Measurements from ENCODE around the gene LEAP2. TPM values are rescaled to one million over a fixed set of nuclear protein-coding genes. Genes with fewer than 3 reads are reported as not detected.

Gene LEAP2
- polyA plus RNA-seq, 2 of the 4 experiments (the other 2 are of a cell fraction), result 1.6 to 4.8 TPM

- peak within 1 kb of the TSS; percentile 59 for H3K4me3 ChIP-seq
- H3K4me2 ChIP-seq, result peak within 1 kb of the TSS; percentile 92
- ChIA-PET POLR2A (interaction anchor here (0.9 to 1.2 kb wide), 2 partner anchors 10 to 35 kb away, joined by 4 to 5 read pairs; partner anchors contain the start of genes GDF9 and UQCRQ), CTCF (interaction anchor here (0.6 to 8.9 kb wide), 29 partner anchors 8 to 329 kb away, joined by 3 to 82 read pairs (median 4); partner anchors contain the start of genes GDF9, LEAP2, SOWAHA and UQCRQ)
- H3K9me3 ChIP-seq, result no peaks in the 10 kb centered on the region
- ATAC-seq, result peak; percentile 78 to 84
- no peak for TF ChIP-seq MYC (IDR thresholded peaks at IDR 0.05; ENCODE audit: borderline replicate concordance, low read length)
- no peak for TF ChIP-seq EHMT2 (IDR thresholded peaks at IDR 0.05; ENCODE audit: low read depth)
- no peak for TF ChIP-seq FOSL2 (IDR thresholded peaks at IDR 0.05)
- TF ChIP-seq FOSL2 (CRISPR knock-in tag; IDR thresholded peaks at IDR 0.05), result no peak
- TF ChIP-seq NFE2L2 (conservative IDR thresholded peaks at IDR 0.05; ENCODE audit: low read length), result no peak
- peak; percentile 72 for TF ChIP-seq E2F6 (IDR thresholded peaks at IDR 0.05; ENCODE audit: borderline replicate concordance, low read depth)
- no peak for TF ChIP-seq FOSB (CRISPR knock-in tag; IDR thresholded peaks at IDR 0.05)
- peak; percentile 5; the same call in 1 of the 2 replicates for TF ChIP-seq MAX (IDR thresholded peaks at IDR 0.05)
- peak; percentile 47 for TF ChIP-seq POLR2A (IDR thresholded peaks at IDR 0.05; ENCODE audit: low read length)
- TF ChIP-seq RCOR1 (IDR thresholded peaks at IDR 0.05; ENCODE audit: low read depth, low read length), result no peak
- TF ChIP-seq POLR2AphosphoS2 (conservative IDR thresholded peaks at IDR 0.05; ENCODE audit: low read length), result no peak
- no peak for TF ChIP-seq HDAC2 (IDR thresholded peaks at IDR 0.05)
- no peak for TF ChIP-seq EP300 (IDR thresholded peaks at IDR 0.05)
- TF ChIP-seq GATA3 (IDR thresholded peaks at IDR 0.05; ENCODE audit: borderline replicate concordance), result no peak
- TF ChIP-seq JUN (IDR thresholded peaks at IDR 0.05), result peak in 1 of 2 experiments; percentile 76; a peak in 3 of 5 replicates
- no peak for TF ChIP-seq RFX5 (IDR thresholded peaks at IDR 0.05)
- no peak for TF ChIP-seq BHLHE40 (IDR thresholded peaks at IDR 0.05; ENCODE audit: low read depth, low read length)
- TF ChIP-seq SREBF2 (IDR thresholded peaks at IDR 0.05), result no peak
- TF ChIP-seq SMC3 (IDR thresholded peaks at IDR 0.05), result no peak
- TF ChIP-seq EHF (CRISPR knock-in tag; IDR thresholded peaks at IDR 0.05), result no peak
- no peak for TF ChIP-seq KDM5A (IDR thresholded peaks at IDR 0.05)
- TF ChIP-seq HOXA7 (CRISPR knock-in tag; IDR thresholded peaks at IDR 0.05), result no peak
- TF ChIP-seq PHF8 (IDR thresholded peaks at IDR 0.05; ENCODE audit: borderline replicate concordance, low read depth), result peak; percentile 69
- TF ChIP-seq, protein P1, sequence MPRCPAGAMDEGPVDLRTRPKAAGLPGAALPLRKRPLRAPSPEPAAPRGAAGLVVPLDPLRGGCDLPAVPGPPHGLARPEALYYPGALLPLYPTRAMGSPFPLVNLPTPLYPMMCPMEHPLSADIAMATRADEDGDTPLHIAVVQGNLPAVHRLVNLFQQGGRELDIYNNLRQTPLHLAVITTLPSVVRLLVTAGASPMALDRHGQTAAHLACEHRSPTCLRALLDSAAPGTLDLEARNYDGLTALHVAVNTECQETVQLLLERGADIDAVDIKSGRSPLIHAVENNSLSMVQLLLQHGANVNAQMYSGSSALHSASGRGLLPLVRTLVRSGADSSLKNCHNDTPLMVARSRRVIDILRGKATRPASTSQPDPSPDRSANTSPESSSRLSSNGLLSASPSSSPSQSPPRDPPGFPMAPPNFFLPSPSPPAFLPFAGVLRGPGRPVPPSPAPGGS (IDR thresholded peaks at IDR 0.05), result peak; percentile 43; the same call in 1 of the 3 replicates
- H3K27ac ChIP-seq, result peak within 1 kb of the TSS; percentile 75 to 96
- DNase-seq (ENCODE audit: low read depth in 1 of 2, low spot score in 1 of 2), result peak; percentile 49 to 65
- FAIRE-seq, result no peak
- peaks cover 3% of the 10 kb centered on the region; the same call in 1 of the 3 replicates for H3K4me1 ChIP-seq
- WGBS (ENCODE audit: missing lambda C conversion rate), result 24% methylated on average over 8 of the region's 78 CpGs
These were observed 42.9 kb upstream of the LEAP2 start, which contains the start of gene SHROOM1 for GRCh38 chr5:132830436-132831094. Gene SHROOM1 (minus strand): TSS chr5:132830647. CDS start chr5:132826140, 4,507 bp downstream.

GRCh38 chr5:132831095-132831860 is 42.2 kb upstream of the LEAP2 start:
- peak overlapping the region; percentile 92 for H3K4me2 ChIP-seq
- peak overlapping the region; percentile 75 to 96 for H3K27ac ChIP-seq
- ATAC-seq, result no peak
- H3K9me3 ChIP-seq, result no peaks in the 10 kb centered on the region
- peak overlapping the region; percentile 59 for H3K4me3 ChIP-seq
- TF ChIP-seq FOSB (CRISPR knock-in tag; IDR thresholded peaks at IDR 0.05) (no peak), EHF (CRISPR knock-in tag; IDR thresholded peaks at IDR 0.05) (no peak), CHD4 (IDR thresholded peaks at IDR 0.05; ENCODE audit: borderline replicate concordance) (no peak), NR3C1 (IDR thresholded peaks at IDR 0.05) (no peak), HOXB5 (CRISPR knock-in tag; IDR thresholded peaks at IDR 0.05) (no peak), EP300 (IDR thresholded peaks at IDR 0.05) (no peak), CHD2 (IDR thresholded peaks at IDR 0.05; ENCODE audit: low read length, partially characterized antibody) (no peak), NFE2L2 (conservative IDR thresholded peaks at IDR 0.05; ENCODE audit: low read length) (no peak), SMC3 (IDR thresholded peaks at IDR 0.05) (no peak), JUNB (IDR thresholded peaks at IDR 0.05) (no peak), RFX5 (IDR thresholded peaks at IDR 0.05) (no peak), BHLHE40 (IDR thresholded peaks at IDR 0.05; ENCODE audit: low read depth, low read length) (no peak), MAFK (IDR thresholded peaks at IDR 0.05; ENCODE audit: partially characterized antibody) (no peak)
- TF ChIP-seq, protein P2, sequence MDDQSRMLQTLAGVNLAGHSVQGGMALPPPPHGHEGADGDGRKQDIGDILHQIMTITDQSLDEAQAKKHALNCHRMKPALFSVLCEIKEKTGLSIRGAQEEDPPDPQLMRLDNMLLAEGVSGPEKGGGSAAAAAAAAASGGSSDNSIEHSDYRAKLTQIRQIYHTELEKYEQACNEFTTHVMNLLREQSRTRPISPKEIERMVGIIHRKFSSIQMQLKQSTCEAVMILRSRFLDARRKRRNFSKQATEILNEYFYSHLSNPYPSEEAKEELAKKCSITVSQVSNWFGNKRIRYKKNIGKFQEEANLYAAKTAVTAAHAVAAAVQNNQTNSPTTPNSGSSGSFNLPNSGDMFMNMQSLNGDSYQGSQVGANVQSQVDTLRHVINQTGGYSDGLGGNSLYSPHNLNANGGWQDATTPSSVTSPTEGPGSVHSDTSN (IDR thresholded peaks at IDR 0.05), result no peak
- TF ChIP-seq, protein P3, sequence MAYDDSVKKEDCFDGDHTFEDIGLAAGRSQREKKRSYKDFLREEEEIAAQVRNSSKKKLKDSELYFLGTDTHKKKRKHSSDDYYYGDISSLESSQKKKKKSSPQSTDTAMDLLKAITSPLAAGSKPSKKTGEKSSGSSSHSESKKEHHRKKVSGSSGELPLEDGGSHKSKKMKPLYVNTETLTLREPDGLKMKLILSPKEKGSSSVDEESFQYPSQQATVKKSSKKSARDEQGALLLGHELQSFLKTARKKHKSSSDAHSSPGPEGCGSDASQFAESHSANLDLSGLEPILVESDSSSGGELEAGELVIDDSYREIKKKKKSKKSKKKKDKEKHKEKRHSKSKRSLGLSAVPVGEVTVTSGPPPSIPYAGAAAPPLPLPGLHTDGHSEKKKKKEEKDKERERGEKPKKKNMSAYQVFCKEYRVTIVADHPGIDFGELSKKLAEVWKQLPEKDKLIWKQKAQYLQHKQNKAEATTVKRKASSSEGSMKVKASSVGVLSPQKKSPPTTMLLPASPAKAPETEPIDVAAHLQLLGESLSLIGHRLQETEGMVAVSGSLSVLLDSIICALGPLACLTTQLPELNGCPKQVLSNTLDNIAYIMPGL (CRISPR knock-in tag; IDR thresholded peaks at IDR 0.05; ENCODE audit: borderline replicate concordance), result no peak
- ChIA-PET POLR2A (interaction anchor here (0.5 kb wide), 1 partner anchor 11 kb away, joined by 5 read pairs; no protein-coding TSS in a partner anchor), CTCF (interaction anchor here (0.9 to 8.9 kb wide), 10 partner anchors 8 to 84 kb away, joined by 4 to 82 read pairs (median 16); partner anchors contain the start of genes CCNI2, GDF9, LEAP2 and UQCRQ)
- peaks cover 3% of the 10 kb centered on the region; the same call in 1 of the 3 replicates for H3K4me1 ChIP-seq
- WGBS (ENCODE audit: missing lambda C conversion rate), result 95% methylated on average over 13 of the region's 15 CpGs
- no peak for DNase-seq (ENCODE audit: low read depth in 1 of 2, low spot score in 1 of 2)
- no peak for FAIRE-seq
